H9 (cell line): ENCODE results near the gene PRPF19. TPM values are rescaled to one million over a fixed set of nuclear protein-coding genes. Genes with fewer than 3 reads are reported as not detected.

Experiments
- DNase-seq: peaks from one replicate; pipeline ENCODE4 v3.0.0-alpha.2; 2017
- H2AFZ ChIP-seq: one replicate; pipeline ENCODE4 v1.6.1; 2013; ENCODE audit warnings: mild to moderate bottlenecking, low read length, control low read depth, moderate library complexity
- H2AK5ac ChIP-seq: 2 replicates; pipeline ENCODE4 v1.6.1; 2013; ENCODE audit warnings: low read length, control low read depth, mixed read lengths; ENCODE audit not compliant: insufficient read length
- H2BK120ac ChIP-seq: one replicate; pipeline ENCODE4 v1.6.1; 2013; ENCODE audit warnings: low read depth, mild to moderate bottlenecking, low read length, control low read depth, inconsistent platforms; ENCODE audit not compliant: poor library complexity, severe bottlenecking
- H2BK12ac ChIP-seq: 2 replicates; pipeline ENCODE4 v1.6.1; 2013; ENCODE audit warnings: low read length, control low read depth, mixed read lengths, low read depth; ENCODE audit not compliant: insufficient read length
- H2BK15ac ChIP-seq: 2 replicates; pipeline ENCODE4 v1.6.1; 2013; ENCODE audit warnings: low read depth, low read length, control low read depth
- H2BK20ac ChIP-seq: one replicate; pipeline ENCODE4 v1.6.1; 2013; ENCODE audit warnings: low read depth, mild to moderate bottlenecking, low read length, control low read depth, inconsistent platforms; ENCODE audit not compliant: poor library complexity, severe bottlenecking
- H2BK5ac ChIP-seq: 2 replicates; pipeline ENCODE4 v1.6.1; 2013; ENCODE audit warnings: low read length, control low read depth, mixed read lengths; ENCODE audit not compliant: insufficient read length
- H3K14ac ChIP-seq: 2 replicates; pipeline ENCODE4 v1.6.1; 2013; ENCODE audit warnings: low read length, control low read depth; ENCODE audit not compliant: insufficient read depth
- H3K18ac ChIP-seq: 2 replicates; pipeline ENCODE4 v1.6.1; 2013; ENCODE audit warnings: low read depth, mild to moderate bottlenecking, mixed read lengths, low read length, control low read depth; ENCODE audit not compliant: insufficient read length
- H3K23ac ChIP-seq: 2 replicates; pipeline ENCODE4 v1.6.1; 2013; ENCODE audit warnings: low read length, control low read depth, mixed read lengths, low read depth; ENCODE audit not compliant: insufficient read length
- H3K23me2 ChIP-seq: 2 replicates; pipeline ENCODE4 v1.6.1; 2013; ENCODE audit warnings: low read depth, mild to moderate bottlenecking, mixed read lengths, low read length, control low read depth; ENCODE audit not compliant: insufficient read length, poor library complexity, severe bottlenecking
- H3K27ac ChIP-seq: 2 replicates; pipeline ENCODE4 v1.5.1; 2013; ENCODE audit warnings: low read length, control low read depth, mixed read lengths, low read depth; ENCODE audit not compliant: insufficient read length
- H3K27me3 ChIP-seq: 2 replicates; pipeline ENCODE4 v1.6.1; 2013; ENCODE audit warnings: low read length, control low read depth, inconsistent platforms; ENCODE audit not compliant: insufficient read depth
- H3K4ac ChIP-seq: 2 replicates; pipeline ENCODE4 v1.6.1; 2013; ENCODE audit warnings: low read depth, mild to moderate bottlenecking, control low read depth, inconsistent platforms, low read length, moderate library complexity
- H3K4me1 ChIP-seq: 2 replicates; pipeline ENCODE4 v1.6.1; 2013; ENCODE audit warnings: low read length, control low read depth, inconsistent platforms; ENCODE audit not compliant: insufficient read depth
- H3K4me2 ChIP-seq: 2 replicates; pipeline ENCODE4 v1.6.1; 2013; ENCODE audit warnings: low read length, control low read depth, mixed read lengths; ENCODE audit not compliant: insufficient read length, insufficient read depth
- H3K56ac ChIP-seq: 2 replicates; pipeline ENCODE4 v1.6.1; 2013; ENCODE audit warnings: low read depth, mild to moderate bottlenecking, mixed read lengths, low read length, control low read depth; ENCODE audit not compliant: insufficient read length
- H3K79me1 ChIP-seq: 2 replicates; pipeline ENCODE4 v1.6.1; 2013; ENCODE audit warnings: low read depth, mild to moderate bottlenecking, moderate library complexity, low read length, control low read depth, inconsistent platforms; ENCODE audit not compliant: insufficient read depth, poor library complexity, severe bottlenecking
- H3K79me2 ChIP-seq: 2 replicates; pipeline ENCODE4 v1.6.1; 2013; ENCODE audit warnings: low read length, control low read depth, inconsistent platforms; ENCODE audit not compliant: insufficient read depth
- H3K9ac ChIP-seq: 2 replicates; pipeline ENCODE4 v1.6.1; 2013; ENCODE audit warnings: low read length, control low read depth, mixed read lengths; ENCODE audit not compliant: insufficient read length; ENCODE audit errors: extremely low read depth
- H3K9me3 ChIP-seq: one replicate; pipeline ENCODE4 v1.6.1; 2013; ENCODE audit warnings: low read depth, low read length, inconsistent platforms; ENCODE audit not compliant: control insufficient read depth
- H3T11ph ChIP-seq: one replicate; pipeline ENCODE4 v1.6.1; 2013; ENCODE audit warnings: mild to moderate bottlenecking, low read length, control low read depth, inconsistent platforms
- H4K20me1 ChIP-seq: one replicate; pipeline ENCODE4 v1.6.1; 2013; ENCODE audit not compliant: control insufficient read depth, insufficient read length, insufficient read depth
- H4K5ac ChIP-seq: 2 replicates; pipeline ENCODE4 v1.6.1; 2013; ENCODE audit warnings: low read depth, mild to moderate bottlenecking, mixed read lengths, low read length, control low read depth; ENCODE audit not compliant: insufficient read length
- H4K8ac ChIP-seq: replicated peaks from 2 replicates; pipeline ENCODE4 v1.6.1; 2013; ENCODE audit warnings: low read length, control low read depth, mixed read lengths, low read depth; ENCODE audit not compliant: insufficient read length
- H4K91ac ChIP-seq: 2 replicates; pipeline ENCODE4 v1.6.1; 2013; ENCODE audit warnings: low read depth, mild to moderate bottlenecking, moderate library complexity, mixed read lengths, low read length, control low read depth; ENCODE audit not compliant: insufficient read length
- H3K27ac Mint-ChIP-seq, 3 experiments: 2 replicates in 2 of 3; 3 replicates in 1 of 3; pipeline ENCODE4 v1.8.0; 2020 to 2021; ENCODE audit warnings: mixed read lengths in 3 of 3, mild to moderate bottlenecking in 1 of 3, moderate library complexity in 1 of 3
- H3K27me3 Mint-ChIP-seq: 2 replicates; pipeline ENCODE4 v1.8.0; 2021; ENCODE audit warnings: low read depth, mild to moderate bottlenecking, moderate library complexity, mixed read lengths
- H3K36me3 Mint-ChIP-seq, 3 experiments: 2 replicates in 2 of 3; 3 replicates in 1 of 3; pipeline ENCODE4 v1.8.0; 2020 to 2021; ENCODE audit warnings: low read depth in 3 of 3, mixed read lengths in 3 of 3; ENCODE audit not compliant: insufficient read depth in 1 of 3
- H3K4me1 Mint-ChIP-seq, 2 experiments: 2 replicates each; pipeline ENCODE4 v1.8.0; 2020; ENCODE audit warnings: mixed read lengths in 2 of 2
- H3K4me3 Mint-ChIP-seq, 2 experiments: 2 replicates in 1 of 2; 3 replicates in 1 of 2; pipeline ENCODE4 v1.8.0; 2020 to 2021; ENCODE audit warnings: mild to moderate bottlenecking in 2 of 2, mixed read lengths in 2 of 2, moderate library complexity in 1 of 2
- H3K9me3 Mint-ChIP-seq, 2 experiments: 2 replicates in 1 of 2; 3 replicates in 1 of 2; pipeline ENCODE4 v1.8.0; 2020; ENCODE audit warnings: mild to moderate bottlenecking in 2 of 2, mixed read lengths in 2 of 2, moderate library complexity in 1 of 2
- WGBS: extraction: QIAGEN DNeasy Blood & Tissue Kit; methylation state at CpG from one replicate; pipeline ENCODE4 v1.1.7; 2013; ENCODE audit warnings: missing lambda C conversion rate, low lambda C conversion rate, mixed read lengths; ENCODE audit not compliant: insufficient read length; ENCODE audit errors: extremely low coverage; 5-methylcytosine and 5-hydroxymethylcytosine counted together
- total RNA-seq: library from RNA; stranded (reverse); gene quantifications from 2 replicates; pipeline ENCODE4 v1.2.1, GENCODE V29; 2021
- TF ChIP-seq, protein P1 (sequence below): fragments of 200-600 bp; sonication (generic); conservative IDR thresholded peaks from 3 replicates; pipeline ENCODE4 v1.8.0; 2021; ENCODE audit warnings: antibody characterized with exemption, mild to moderate bottlenecking

PRPF19 gene
- total RNA-seq, 1 experiment from 2014 or later, result 130 TPM

DNA sequence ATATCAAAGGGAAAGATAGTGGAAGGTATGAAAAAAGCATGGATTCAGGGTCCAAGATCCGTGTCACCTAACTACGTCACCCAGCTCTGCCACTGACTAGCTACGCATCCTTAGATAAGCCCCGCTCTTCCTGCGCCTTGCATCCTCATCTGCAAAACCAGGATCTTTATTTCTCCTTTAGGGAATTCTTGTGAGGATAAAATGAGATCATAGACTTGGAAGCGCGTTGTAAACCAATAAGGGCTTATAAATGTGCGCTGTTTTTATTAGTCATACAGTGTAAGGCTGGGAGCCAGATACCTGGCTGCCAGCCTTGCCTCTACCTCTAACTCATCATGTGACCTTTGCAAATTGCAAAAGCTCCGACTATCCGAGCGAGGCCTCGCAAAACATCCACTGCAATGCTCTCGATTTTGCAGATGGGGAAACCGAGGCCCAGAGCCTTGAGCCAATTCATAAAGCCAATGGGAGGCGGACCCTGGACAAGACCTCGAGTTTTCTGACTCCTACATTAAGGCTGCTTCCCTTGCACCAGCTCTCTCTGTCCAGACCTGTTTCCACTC, 753 bp downstream of the PRPF19 start:
- Histone ChIP-seq H3K14ac (peak overlapping the region; percentile 58; the same call in 1 of the 2 replicates), H2BK120ac (no peak overlapping the region), H3K79me1 (peaks cover 5% of the 10 kb centered on the region), H3K79me2 (peaks cover 18% of the 10 kb centered on the region; the same call in 1 of the 2 replicates), H2BK12ac (no peak overlapping the region), H2BK5ac (no peak overlapping the region), H3T11ph (no peak overlapping the region), H4K8ac (no peak overlapping the region), H4K20me1 (no peaks in the 10 kb centered on the region), H2BK15ac (no peak overlapping the region), H4K91ac (no peak overlapping the region), H3K56ac (no peak overlapping the region), H4K5ac (no peak overlapping the region), H3K4me2 (peak overlapping the region; percentile 77), H3K9ac (peak overlapping the region; percentile 83), H3K4ac (no peak overlapping the region), H2BK20ac (no peak overlapping the region), H3K23me2 (peaks cover 5% of the 10 kb centered on the region), H3K4me1 (peaks cover 3% of the 10 kb centered on the region; the same call in 1 of the 2 replicates), H3K23ac (no peak overlapping the region), H3K18ac (no peak overlapping the region), H3K27ac (no peak overlapping the region), H2AFZ (no peak overlapping the region), H3K9me3 (no peaks in the 10 kb centered on the region), H2AK5ac (no peak overlapping the region), H3K27me3 (no peaks in the 10 kb centered on the region; the same call in 1 of the 2 replicates)
- H3K4me3 Mint-ChIP-seq, result peak overlapping the region; percentile 89 to 93
- peaks cover 7 to 21% of the 10 kb centered on the region in 2 experiments for H3K4me1 Mint-ChIP-seq
- H3K27me3 Mint-ChIP-seq, result peaks cover 26% of the 10 kb centered on the region
- H3K9me3 Mint-ChIP-seq, result peaks cover 3 to 5% of the 10 kb centered on the region in 2 experiments; a peak in 4 of 5 replicates
- peaks cover 16 to 31% (median 27%) of the 10 kb centered on the region in 3 experiments; a peak in 6 of 7 replicates for H3K36me3 Mint-ChIP-seq
- whole genome bisulfite sequencing, result no CpG with 5 or more reads among the region's 16 CpGs
- no peak for DNase-seq
- TF ChIP-seq, protein P1, sequence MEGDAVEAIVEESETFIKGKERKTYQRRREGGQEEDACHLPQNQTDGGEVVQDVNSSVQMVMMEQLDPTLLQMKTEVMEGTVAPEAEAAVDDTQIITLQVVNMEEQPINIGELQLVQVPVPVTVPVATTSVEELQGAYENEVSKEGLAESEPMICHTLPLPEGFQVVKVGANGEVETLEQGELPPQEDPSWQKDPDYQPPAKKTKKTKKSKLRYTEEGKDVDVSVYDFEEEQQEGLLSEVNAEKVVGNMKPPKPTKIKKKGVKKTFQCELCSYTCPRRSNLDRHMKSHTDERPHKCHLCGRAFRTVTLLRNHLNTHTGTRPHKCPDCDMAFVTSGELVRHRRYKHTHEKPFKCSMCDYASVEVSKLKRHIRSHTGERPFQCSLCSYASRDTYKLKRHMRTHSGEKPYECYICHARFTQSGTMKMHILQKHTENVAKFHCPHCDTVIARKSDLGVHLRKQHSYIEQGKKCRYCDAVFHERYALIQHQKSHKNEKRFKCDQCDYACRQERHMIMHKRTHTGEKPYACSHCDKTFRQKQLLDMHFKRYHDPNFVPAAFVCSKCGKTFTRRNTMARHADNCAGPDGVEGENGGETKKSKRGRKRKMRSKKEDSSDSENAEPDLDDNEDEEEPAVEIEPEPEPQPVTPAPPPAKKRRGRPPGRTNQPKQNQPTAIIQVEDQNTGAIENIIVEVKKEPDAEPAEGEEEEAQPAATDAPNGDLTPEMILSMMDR, result no peak
- peak overlapping the region in 2 of 3 experiments; percentile 74 to 87; a peak in 5 of 7 replicates for H3K27ac Mint-ChIP-seq
